Neural crest cell (in vitro differentiated cells): ENCODE results near the gene SS18L1. TPM values are rescaled to one million over a fixed set of nuclear protein-coding genes. Genes with fewer than 3 reads are reported as not detected.

ENCODE experiments used
- DNase-seq: peaks from one replicate; pipeline ENCODE4 v3.0.0; 2021; ENCODE audit warnings: low read depth, mixed read lengths, low spot score
- H3K27ac Mint-ChIP-seq: one replicate; pipeline ENCODE4 v1.8.0; 2021; ENCODE audit warnings: mild to moderate bottlenecking, mixed read lengths; ENCODE audit not compliant: unreplicated experiment
- H3K27me3 Mint-ChIP-seq: 2 replicates; pipeline ENCODE4 v1.8.0; 2021; ENCODE audit warnings: low read depth, mild to moderate bottlenecking, mixed read lengths
- H3K36me3 Mint-ChIP-seq: 2 replicates; pipeline ENCODE4 v1.8.0; 2021; ENCODE audit warnings: low read depth, mild to moderate bottlenecking, mixed read lengths
- H3K4me1 Mint-ChIP-seq: 2 replicates; pipeline ENCODE4 v1.8.0; 2021; ENCODE audit warnings: mixed read lengths
- H3K4me3 Mint-ChIP-seq: one replicate; pipeline ENCODE4 v1.8.0; 2021; ENCODE audit warnings: mild to moderate bottlenecking, mixed read lengths
- H3K9me3 Mint-ChIP-seq: 2 replicates; pipeline ENCODE4 v1.8.0; 2021; ENCODE audit warnings: mixed read lengths
- CTCF ChIP-seq: fragments of 200-600 bp; sonication (generic); conservative IDR thresholded peaks from 2 replicates; pipeline ENCODE4 v1.5.0; 2021; ENCODE audit warnings: antibody characterized with exemption, mild to moderate bottlenecking
- total RNA-seq: library from RNA; stranded (reverse); gene quantifications from 2 replicates; pipeline ENCODE4 v1.2.1, GENCODE V29; 2021

The SS18L1 gene
- total RNA-seq, 1 donor from 2014 or later, result 30.0 TPM

- DNase-seq, result no peak
- H3K4me3 Mint-ChIP-seq, result no peak overlapping the region
- H3K27ac Mint-ChIP-seq, result no peak overlapping the region
- TF ChIP-seq CTCF, result no peak
- H3K4me1 Mint-ChIP-seq, result no peaks in the 10 kb centered on the region
- peaks cover 5% of the 10 kb centered on the region for H3K9me3 Mint-ChIP-seq
- peaks cover 11% of the 10 kb centered on the region for H3K36me3 Mint-ChIP-seq
- peaks cover 2% of the 10 kb centered on the region for H3K27me3 Mint-ChIP-seq
These were observed 39.9 kb upstream of the SS18L1 start for GRCh38 chr20:62103508-62104233.

DNA sequence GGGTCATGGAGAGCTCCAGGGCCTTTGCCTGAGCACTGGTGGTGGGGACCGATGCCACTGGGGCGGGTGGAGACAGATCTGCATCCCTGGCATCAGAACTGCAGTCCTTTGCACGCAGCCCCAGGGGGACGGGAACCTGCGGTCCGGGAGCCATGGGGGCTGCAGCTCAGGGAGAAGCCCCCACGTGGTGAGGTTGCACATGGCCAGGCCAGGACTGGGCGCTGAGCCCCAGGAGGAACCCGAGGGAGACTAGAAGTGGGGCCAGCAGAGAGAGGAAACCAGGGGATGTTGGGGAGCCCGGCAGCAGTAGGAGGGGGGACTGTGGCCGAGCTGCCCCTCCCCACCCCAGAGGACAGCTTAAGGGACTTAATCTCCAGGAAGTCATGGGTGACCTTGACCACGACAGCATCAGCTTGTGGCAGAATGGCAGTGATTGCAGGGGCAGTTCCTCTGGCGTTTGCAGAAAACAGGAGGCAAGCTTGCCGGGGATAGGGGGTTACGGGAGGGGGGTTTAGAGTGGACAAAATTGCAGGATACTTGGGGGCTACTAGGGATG lies 39.3 kb upstream of the SS18L1 start:
- Mint-ChIP-seq H3K4me3 (no peak overlapping the region), H3K36me3 (peaks cover 15% of the 10 kb centered on the region), H3K9me3 (peaks cover 9% of the 10 kb centered on the region), H3K27me3 (peaks cover 2% of the 10 kb centered on the region), H3K4me1 (no peaks in the 10 kb centered on the region), H3K27ac (no peak overlapping the region)
- no peak for TF ChIP-seq CTCF
- no peak for DNase-seq

DNA sequence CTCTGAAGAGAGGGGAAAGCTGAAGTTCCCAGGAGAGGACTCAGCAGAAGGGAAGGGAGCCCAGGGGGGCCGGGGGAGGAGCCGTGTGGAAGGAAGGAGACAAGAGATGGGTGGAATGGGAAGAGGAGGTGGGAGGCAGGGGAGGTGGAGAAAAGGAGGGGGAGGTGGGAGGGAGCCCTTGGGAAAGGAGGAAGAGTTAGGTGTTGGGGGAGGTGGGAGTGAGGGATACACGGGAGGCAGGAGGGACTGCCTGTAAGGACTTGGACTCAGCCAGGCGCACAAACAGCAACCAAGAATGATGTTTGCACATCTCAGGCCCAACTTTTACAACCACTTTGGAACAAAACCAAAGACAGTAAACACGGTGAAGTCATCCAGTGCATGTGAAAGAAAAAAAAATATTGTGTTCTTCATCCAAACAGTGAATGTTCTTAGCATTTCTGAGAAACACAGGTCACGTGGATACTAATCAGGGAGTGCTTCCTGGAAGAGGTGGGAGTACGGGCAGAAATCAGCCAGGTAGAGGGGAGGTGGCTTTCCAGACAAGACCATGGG lies 38.7 kb upstream of the SS18L1 start:
- peaks cover 9% of the 10 kb centered on the region for H3K9me3 Mint-ChIP-seq
- no peak overlapping the region for H3K4me3 Mint-ChIP-seq
- no peaks in the 10 kb centered on the region for H3K4me1 Mint-ChIP-seq
- H3K27me3 Mint-ChIP-seq, result peaks cover 2% of the 10 kb centered on the region
- H3K27ac Mint-ChIP-seq, result no peak overlapping the region
- no peak for DNase-seq
- TF ChIP-seq CTCF, result no peak
- H3K36me3 Mint-ChIP-seq, result peaks cover 18% of the 10 kb centered on the region

- H3K4me3 Mint-ChIP-seq, result no peak overlapping the region
These were observed 38.0 kb upstream of the SS18L1 start for GRCh38 chr20:62105592-62105991.

GRCh38 chr20:62111148-62111547 lies 32.4 kb upstream of the SS18L1 start:
- DNase-seq, result no peak
- no peak for TF ChIP-seq CTCF
- no peak overlapping the region for H3K27ac Mint-ChIP-seq
- H3K4me3 Mint-ChIP-seq, result no peak overlapping the region
- H3K4me1 Mint-ChIP-seq, result peaks cover 3% of the 10 kb centered on the region
- peaks cover 13% of the 10 kb centered on the region for H3K9me3 Mint-ChIP-seq
- H3K27me3 Mint-ChIP-seq, result peaks cover 15% of the 10 kb centered on the region
- peaks cover 15% of the 10 kb centered on the region for H3K36me3 Mint-ChIP-seq

More at GRCh38 chr20:62105592-62105991, 38.0 kb upstream of the SS18L1 start:
- no peaks in the 10 kb centered on the region for H3K4me1 Mint-ChIP-seq
- peaks cover 2% of the 10 kb centered on the region for H3K27me3 Mint-ChIP-seq
- no peak for DNase-seq
- H3K27ac Mint-ChIP-seq, result no peak overlapping the region
- no peak for TF ChIP-seq CTCF
- peaks cover 12% of the 10 kb centered on the region for H3K9me3 Mint-ChIP-seq
- peaks cover 20% of the 10 kb centered on the region for H3K36me3 Mint-ChIP-seq
